Fibroblast of skin of scalp (primary cell): Measurements from ENCODE around the gene GALNTL6.
"Not testable (repeated sequence)": the region's sequence is repeated elsewhere in the genome, so short reads cannot be mapped to it uniquely, and the experiment has no call there.

ENCODE experiments used
- DNase-seq: peaks from one replicate; pipeline ENCODE4 v3.0.0-alpha.2; 2013

Gene GALNTL6

DNA sequence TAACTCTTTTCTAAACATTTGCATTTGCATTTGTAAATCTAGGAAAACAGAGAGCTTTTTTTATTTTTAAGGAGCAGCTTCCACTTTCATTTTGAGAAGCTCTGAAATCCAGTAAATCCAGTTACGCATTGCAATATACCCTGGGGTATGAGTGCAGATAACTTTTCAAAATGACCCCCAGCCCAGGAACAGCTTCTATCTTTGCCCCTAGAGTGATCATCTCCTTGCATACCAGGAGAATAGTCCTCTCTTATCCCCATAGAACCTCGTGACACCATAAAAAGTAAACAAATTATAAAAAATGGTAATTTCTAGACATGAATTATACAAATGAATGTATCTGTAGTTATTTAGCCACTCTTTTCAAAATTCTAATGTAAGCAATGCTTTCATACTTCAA, 1063.2 kb downstream of the GALNTL6 start:
- no peak for DNase-seq

DNA sequence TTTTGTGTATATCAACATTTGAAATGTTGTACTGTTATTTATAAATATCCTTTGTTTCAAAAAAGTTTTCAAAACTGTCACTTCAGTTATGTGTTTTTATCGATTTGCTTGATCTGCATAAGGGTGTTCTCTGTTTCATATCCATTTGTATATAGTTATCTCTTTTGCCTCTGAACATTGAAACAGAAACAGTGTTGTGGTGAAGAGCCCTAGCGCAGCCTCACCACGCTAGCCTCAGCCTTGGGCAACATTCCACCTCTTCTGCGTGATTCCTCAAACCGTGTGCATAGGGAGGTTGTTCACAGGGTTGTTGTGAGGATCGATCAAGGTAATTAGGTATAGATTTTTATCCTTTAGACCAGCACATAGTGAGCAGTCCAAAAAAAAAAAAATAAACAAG, 1068.4 kb downstream of the GALNTL6 start:
- no peak for DNase-seq

DNA sequence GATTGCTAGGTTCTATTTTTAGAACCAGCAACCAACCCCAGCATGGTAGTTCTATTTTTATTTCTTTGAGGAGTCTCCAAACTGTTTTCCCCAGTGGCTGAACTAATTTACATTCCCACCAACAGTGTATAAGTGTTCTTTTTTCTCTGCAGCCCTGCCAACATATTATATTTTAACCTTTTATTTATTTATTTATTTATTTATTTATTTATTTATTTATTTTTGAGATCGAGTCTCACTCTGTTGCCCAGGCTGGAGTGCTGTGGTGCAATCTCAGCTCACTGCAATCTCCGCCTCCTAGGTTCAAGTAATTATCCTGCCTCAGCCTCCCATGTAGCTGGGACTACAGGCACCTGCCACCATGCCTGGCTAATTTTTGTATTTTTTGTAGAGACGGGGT, 1074.2 kb downstream of the GALNTL6 start:
- not testable (repeated sequence) for DNase-seq

DNA sequence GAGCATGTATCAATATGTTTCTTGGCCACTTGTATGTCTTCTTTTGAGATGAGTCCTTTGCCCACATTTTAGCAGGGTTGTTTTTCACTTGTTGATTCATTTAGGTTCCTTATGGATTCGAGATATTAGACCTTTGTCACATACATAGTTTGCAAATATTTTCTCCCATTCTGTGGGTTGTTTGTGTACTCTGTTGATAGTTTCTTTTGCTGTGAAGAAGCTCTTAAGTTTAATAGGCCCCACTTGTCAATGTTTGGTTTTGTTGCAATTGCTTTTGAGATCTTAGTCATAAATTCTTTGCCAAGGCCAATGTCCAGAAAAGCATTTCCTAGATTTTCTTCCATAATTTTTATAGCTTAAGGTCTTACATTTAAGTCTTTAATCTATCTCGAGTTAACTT, 1074.8 kb downstream of the GALNTL6 start:
- no peak for DNase-seq

DNA sequence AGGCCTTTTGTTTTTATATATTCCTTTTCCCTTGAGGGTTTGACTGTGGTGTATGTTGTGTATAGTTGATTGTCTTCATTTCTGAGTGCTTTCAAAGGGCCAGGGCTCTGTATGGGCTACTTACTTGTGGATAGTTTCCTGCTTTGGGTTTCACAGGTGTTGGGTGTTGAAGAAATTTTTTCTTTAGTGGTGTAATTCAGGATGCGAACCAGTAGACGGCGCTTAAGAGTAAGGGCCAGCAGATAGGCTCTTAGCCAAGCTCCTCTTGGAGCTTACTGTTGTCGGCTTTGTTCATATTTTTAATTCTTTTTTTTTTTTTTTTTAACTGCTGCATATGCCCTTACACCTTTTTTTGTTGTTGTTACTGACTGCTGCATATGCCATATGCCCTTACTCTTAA, 1079.1 kb downstream of the GALNTL6 start:
- no peak for DNase-seq

DNA sequence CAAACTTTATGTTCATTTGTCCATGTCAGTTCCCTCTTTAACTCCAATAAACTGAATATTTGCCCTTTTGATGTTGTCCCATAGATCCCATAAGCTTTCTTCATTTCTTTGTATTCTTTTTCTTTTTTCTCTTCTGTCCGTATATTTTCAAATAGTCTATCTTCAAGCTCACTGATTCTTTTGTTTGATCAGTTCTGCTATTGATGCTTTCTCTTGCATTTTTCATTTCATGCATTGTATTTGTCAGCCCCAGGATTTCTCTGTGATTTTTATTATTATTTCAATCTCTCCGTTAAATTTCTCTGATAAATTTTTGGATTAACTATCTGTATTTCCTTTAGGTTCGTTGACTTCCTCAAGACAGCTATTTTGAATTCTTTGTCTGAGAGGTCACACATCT, 1082.5 kb downstream of the GALNTL6 start:
- DNase-seq: no peak

DNA sequence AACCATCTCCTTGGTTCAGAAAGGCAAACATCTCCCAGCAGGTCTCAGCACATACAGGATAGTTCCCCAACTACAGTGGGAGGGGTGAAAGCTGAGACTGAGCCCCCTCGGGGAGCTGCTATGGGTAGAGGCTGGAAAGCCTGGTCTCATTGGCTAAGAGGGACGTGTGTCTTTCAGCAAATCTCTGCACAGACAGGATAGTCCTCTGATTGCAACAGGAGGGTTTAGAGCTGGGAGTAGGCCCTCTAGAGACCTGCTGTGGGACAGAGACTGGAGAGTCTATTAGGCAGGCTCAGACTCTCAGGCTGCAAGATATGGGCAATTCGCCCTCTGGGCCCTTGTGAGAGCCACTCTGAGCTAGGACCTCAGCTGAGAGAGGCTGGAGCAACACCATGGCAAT, 1083.8 kb downstream of the GALNTL6 start:
- no peak for DNase-seq

DNA sequence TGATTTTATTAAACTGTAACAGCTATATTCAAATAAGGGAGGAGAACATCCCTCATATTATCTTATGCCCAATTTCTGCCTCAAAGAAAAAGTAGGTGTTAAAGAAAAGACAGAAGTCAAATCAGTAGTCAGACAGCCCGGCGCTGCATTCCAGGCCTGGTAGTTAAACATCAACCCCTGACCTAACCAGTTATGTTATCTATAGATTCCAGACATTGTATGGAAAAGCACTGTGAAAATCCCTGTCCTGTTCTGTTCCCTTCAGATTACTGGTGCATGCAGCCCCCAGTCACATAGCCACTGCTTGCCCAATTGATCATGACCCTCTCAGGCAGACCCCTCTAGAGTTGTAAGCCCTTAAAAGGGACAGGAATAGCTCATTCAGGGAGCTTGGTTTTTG, 1085.5 kb downstream of the GALNTL6 start:
- DNase-seq: no peak

DNA sequence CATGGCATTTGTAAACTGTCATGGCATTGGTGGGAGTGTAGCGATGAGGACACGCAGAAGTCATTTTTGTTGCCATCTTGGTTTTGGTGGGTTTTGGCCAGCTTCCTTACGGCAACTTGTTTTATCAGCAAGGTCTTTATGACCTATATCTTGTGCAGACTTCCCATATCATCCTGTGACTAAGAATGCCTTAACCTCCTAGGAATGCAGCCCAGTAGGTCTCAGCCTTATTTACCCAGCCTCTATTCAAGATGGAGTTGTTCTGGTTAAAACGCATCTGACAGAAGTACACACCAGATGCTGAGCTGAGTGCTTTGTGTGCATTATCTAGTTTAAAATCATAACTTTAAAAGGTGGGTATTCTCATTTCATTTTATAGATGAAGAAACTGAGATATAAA, 1086.7 kb downstream of the GALNTL6 start:
- no peak for DNase-seq

DNA sequence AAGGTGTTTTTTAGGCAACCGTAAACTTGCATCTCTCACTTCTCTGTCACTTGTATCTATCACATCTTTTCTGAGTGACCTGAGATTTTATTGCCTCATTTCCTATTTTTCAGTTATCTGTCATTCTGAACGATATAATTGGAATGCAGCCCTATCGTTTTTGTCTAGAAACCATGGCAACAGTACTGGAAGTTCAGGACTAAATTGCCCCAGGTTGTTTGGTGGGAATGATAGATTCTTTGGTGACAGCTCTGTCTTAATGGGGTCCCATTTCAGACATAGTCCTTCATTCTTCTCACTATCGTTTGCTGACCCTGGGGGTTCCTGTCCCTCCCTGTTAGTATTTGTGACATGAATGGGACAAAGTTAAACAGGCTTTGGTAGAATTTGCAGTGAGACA, 1087.7 kb downstream of the GALNTL6 start:
- DNase-seq: no peak

DNA sequence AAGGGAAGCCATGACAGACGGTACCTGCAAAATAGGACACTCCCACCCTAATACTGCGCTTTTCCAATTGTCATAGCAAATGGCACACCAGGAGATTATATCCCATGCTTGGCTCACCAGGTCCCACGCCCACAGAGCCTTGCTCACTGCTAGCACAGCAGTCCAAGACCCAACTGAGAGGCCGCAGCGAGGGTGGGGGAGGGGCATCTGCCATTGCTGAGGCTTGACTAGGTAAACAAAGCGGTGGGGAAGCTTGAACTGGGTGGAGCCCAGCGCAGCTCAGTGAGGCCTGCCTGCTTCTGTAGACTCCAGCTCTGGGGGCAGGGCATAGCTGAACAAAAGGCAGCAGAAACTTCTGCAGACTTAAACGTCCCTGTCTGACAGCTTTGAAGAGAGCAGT, 1099.3 kb downstream of the GALNTL6 start:
- DNase-seq: not testable (repeated sequence)

DNA sequence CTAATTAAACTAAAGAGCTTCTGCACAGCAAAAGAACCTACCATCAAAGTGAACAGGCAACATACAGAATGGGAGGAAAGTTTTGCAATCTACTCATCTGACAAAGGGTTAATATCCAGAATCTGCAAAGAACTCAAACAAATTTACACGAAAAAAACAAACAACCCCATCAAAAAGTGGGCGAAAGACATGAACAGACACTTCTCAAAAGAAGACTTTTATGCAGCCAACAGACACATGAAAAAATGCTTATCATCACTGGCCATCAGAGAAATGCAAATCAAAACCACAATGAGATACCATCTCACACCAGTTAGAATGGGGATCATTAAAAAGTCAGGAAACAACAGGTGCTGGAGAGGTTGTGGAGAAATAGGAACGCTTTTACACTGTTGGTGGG, 1104.2 kb downstream of the GALNTL6 start:
- not testable (repeated sequence) for DNase-seq

DNA sequence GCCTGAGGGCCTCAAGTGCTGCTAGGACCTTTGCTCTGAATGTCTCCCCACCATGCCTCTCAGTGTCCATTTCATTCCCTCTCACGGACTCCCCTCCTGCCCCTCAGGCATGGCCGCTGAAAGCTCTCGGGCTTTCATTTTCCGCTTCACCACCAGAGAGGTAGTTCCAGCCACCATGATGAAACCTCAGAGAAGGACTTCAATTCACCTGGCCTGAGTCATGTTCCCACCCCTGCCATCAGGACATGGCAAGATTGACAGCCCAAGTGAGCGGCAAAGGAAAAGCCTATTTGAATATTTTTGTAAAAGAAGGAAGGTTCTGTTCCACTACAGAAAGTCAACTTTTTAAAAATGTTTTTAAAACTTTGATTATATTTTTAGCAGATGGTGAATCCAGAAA, 1106.1 kb downstream of the GALNTL6 start:
- DNase-seq: no peak

DNA sequence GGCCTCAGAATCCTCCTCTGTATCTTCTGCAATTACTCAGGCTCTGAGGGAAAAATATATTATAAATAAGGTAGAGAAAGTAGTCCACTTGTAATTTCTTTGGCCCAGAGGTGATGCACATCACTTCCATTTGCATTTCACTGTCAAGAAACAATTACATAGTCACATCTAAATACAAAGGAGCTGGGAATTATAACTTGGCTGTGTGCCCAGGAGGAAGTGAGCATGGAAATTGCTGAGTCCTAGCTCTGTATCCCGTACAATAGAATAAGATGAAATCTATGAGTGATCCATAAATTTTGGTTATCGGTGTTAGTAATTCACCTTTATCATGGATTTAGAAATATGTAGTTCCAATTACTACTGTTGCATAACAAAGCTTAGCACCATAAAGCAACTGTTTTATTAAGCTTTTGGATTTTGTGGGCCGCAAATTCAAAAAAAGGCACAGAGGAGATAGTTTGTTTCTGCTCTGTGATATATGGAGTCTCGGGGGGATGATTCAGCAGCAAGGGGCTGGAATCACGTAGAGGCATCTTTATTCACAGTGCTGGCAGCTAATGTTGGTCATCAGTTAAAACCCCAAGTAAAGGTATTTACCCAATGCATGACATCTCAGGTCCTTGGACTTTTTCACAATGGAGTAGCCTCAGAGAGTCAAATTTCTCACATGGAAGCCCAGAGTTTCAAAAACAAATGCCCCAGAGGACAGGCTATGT, 1114.1 kb downstream of the GALNTL6 start:
- DNase-seq: no peak

DNA sequence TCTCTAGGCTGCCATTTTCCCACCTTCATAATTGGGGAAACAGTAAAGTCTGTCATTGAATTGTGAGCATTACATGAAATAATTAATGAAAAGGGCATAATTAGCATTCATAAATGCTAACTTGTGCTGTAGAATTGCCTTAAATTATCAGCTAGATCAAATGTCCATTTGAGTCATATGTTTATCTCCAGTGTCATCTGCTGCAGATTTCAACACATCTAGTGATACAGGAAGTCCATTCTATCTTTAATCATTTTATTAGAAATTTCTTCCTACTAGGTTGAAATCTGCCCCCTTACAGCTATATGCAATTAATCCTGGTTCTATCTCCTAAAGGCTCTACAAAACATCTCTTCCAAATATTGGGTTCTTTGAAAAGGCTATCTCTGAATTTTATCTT, 1115.1 kb downstream of the GALNTL6 start:
- no peak for DNase-seq

DNA sequence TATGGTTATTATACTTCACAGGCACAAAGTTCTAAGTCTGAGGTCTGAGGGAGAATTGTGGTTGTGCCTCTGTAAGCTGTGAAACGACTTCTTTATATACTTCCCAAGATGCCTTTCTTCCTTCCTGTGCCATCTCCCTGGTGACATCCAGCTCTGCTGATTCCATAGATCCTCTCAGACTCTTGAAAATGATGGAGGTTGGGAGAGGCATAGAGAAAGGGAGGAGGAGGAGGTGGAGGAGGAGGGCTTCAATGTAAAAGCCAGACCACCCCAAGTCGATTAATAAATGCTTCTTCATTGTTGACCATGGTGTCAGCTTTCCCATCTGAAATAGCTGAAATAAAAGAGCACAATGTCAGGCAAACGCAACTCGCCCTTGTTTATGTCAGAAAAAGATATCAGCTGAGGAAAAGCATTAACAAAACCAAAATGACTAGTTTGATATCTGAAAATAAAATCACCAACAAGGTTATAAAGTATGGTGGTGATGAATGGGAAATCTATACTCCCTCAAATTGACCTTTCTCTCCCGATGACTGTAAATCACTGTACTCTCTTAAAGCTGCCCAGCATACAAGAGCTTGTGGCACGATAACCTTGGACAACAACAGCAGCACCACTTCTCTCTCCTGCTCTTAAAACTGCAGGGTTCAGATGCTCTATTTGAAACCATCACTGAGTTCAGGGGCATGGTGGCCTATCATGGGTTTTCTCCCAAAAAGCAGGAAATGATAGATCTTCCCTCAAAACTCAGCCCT, 1125.0 kb downstream of the GALNTL6 start:
- no peak for DNase-seq

DNA sequence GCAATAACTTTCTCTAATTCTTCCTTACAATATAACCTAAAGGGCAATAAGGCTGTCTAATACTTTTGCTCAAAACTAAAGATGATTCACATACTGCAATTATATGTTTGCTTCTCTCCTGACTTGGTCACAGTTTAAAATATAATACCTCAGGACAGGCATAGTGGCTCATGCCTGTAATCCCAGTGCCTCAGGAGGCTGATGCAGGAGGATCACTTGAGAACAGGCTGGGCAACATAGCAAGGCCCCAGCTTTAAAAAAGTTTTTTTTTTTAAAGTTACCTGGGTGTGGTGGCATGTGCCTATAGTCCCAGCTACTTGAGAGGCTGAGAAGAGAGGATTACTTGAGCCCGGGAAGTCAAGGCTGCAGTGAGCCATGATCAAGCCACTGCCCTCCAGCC, 1125.7 kb downstream of the GALNTL6 start:
- no peak for DNase-seq

DNA sequence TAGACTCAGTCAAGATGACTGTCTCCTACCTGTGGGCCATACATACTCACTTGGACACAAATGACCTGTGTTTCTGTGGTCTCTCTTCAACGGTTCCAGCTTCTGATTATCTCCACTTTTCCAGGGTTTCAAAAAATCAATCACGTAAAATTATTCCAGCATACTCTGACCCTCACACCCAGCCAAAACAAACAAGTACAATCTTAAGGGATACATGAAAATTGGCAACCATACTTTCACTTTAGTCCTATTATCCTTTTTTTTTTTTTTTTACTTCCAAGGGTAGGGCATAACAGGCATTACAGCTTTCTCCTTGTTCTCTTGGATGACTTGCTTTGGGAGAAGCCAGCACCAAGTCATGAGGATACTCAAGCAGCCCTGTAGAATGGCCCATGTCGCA, 1129.6 kb downstream of the GALNTL6 start:
- no peak for DNase-seq

DNA sequence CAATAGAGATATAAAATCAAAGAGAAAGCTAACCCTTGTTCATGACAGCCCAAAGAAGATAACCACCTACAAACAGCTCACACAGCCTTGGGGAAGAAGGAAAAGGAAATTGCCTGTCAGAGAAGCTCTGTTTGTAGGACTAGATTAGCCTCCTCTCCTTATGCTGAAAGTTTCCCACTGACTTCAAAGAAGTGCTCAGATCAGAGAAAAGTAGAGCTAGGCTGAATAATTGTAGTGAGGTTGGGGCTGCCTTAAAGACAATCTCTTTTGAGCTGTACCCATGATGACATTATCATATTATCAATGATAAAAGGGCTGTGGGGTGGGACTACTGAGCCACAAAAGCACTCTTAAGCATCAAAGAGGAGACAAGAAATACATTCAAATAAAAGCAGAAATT, 1132.4 kb downstream of the GALNTL6 start:
- no peak for DNase-seq

DNA sequence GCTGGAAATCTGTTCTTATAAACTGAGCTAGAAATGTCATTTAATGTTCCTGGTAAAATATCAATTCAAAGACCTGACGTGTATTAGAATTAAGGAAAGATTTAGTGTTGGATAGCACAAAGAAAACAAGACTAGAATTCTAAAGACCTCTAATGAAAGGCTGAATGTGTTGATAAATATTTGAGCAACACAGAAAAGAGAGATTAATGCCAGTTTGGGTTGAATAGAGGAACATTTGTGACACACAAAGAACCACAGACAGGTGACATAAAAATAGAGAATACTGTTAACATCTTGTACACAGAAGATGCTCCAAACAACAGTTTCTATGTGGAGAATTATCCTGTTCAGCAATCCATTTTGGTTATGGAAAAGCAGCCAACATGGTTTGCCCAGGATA, 1133.3 kb downstream of the GALNTL6 start:
- DNase-seq: no peak

DNA sequence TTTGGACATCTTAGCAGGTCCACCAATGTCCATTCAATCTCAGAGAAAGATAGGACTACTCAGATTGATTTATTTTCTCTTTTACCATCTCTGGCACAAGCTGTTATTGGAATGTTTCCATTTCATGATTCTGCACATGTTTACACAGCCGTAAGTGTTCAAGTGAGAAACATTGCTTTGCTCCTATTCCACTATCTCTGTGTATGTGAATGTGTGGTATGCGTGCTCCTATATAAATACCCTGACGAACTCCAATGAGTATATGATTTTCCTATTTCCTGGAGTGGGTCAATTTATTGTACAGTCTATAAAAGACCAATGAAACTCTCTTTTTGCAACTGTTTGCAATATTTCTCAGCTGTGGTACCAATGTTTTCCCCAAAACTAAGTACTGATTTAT, 1134.4 kb downstream of the GALNTL6 start:
- DNase-seq: no peak

DNA sequence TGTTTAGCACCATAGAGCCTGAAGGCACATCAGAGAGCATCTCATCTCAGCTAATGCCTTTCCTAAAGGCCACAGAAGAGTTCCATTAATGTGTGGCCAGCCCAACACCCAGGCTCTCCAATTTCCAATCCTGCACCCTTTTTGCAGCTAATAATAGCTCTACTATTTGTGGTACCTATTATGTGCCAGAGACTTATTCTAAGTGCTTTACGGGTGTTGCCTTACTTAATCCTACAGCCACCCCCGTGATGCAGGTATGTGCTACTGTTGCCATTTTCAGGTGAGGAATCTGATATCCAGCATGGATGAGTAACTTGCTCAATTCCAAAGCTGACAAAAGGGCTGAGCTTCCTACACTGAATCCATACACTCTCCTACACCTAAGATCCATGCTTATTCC, 1137.8 kb downstream of the GALNTL6 start:
- DNase-seq: no peak

DNA sequence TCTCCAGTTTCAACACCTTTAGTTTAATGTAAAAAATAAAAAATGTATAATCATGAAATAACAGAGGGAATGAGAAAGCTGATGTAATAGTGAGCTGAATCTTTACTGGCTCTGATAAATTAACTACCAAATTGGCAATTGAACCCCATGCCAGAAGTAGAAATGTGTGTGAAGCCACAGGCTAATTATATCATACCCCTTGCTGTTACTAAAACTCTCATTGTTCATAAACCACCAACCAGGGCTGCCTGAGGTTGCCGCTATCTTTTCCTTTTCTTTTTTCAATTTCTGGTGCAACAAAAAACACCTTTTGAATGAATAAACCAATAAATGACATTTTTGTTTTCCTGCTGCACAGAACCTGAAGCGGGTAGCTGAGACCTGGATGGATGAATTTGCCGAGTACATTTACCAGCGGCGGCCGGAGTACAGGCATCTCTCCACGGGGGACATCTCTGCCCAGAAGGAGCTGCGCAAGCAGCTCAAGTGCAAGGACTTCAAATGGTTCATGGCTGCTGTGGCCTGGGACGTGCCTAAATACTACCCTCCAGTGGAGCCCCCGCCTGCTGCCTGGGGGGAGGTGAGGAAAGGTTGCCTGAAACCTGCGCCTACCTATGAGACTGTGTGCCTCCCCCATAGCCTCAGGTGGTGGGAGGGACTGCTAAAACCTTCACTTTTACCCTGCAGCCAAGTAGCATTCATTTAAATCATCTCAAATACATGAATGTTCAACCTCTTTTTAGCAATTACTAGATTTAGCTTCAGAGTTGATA, 1138.7 kb downstream of the GALNTL6 start:
- no peak for DNase-seq
